ENCODE results near the gene TM9SF4. TPM values are rescaled to one million over a fixed set of nuclear protein-coding genes. Genes with fewer than 3 reads are reported as not detected.

The TM9SF4 gene
- polyA plus RNA-seq, 1 donor (not counting 4 experiments of a cell fraction or from before 2014, with no cell fraction given) = 49.4 TPM

DNA sequence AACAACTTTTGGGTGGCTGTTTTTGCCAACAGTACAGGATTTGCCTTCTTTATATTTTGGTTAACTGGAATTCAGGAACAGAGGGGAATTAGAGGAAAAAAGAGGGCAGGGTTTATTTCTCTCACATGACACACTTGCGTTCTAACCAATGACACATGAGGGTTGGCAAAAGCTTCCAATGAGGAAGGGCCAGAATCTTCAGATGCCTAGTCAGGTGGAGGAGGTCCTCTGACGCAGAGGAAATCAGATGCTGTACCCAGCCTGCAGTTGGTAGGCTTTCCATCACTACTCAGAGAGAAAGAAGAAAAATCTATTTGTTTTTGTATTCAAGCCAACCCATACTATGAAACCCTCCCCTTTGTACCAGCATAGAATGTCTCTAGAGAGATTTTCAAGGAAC lies 20.8 kb downstream of the TM9SF4 start:
- no peaks in the 10 kb centered on the region for H3K9me1 ChIP-seq (ENCODE audit: control insufficient read depth, extremely low read depth, insufficient read depth, low read length)
- H3K79me2 ChIP-seq (ENCODE audit: control insufficient read depth, insufficient read depth, low read length) = peaks cover 52% of the 10 kb centered on the region
- H3K4me2 ChIP-seq (ENCODE audit: control insufficient read depth, extremely low read depth, insufficient read depth, low read depth, low read length) = no peak overlapping the region
- dilution Hi-C loops (cut with MboI; ENCODE audit: extremely low pct_ligation_motif_present, low sequenced_read_pairs) = no loop called here
- no peak overlapping the region for H3K27ac ChIP-seq (ENCODE audit: control insufficient read depth, insufficient read depth, low read length)
- H3K9me3 ChIP-seq (ENCODE audit: control insufficient read depth, low read depth, low read length) = no peaks in the 10 kb centered on the region
- no peak for TF ChIP-seq EZH2 (IDR thresholded peaks at IDR 0.05; ENCODE audit: low read length)
- TF ChIP-seq, protein P1, sequence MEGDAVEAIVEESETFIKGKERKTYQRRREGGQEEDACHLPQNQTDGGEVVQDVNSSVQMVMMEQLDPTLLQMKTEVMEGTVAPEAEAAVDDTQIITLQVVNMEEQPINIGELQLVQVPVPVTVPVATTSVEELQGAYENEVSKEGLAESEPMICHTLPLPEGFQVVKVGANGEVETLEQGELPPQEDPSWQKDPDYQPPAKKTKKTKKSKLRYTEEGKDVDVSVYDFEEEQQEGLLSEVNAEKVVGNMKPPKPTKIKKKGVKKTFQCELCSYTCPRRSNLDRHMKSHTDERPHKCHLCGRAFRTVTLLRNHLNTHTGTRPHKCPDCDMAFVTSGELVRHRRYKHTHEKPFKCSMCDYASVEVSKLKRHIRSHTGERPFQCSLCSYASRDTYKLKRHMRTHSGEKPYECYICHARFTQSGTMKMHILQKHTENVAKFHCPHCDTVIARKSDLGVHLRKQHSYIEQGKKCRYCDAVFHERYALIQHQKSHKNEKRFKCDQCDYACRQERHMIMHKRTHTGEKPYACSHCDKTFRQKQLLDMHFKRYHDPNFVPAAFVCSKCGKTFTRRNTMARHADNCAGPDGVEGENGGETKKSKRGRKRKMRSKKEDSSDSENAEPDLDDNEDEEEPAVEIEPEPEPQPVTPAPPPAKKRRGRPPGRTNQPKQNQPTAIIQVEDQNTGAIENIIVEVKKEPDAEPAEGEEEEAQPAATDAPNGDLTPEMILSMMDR (optimal IDR thresholded peaks at IDR 0.05 in 1 of 3, IDR thresholded peaks at IDR 0.05 in 1 of 3, conservative IDR thresholded peaks at IDR 0.05 in 1 of 3; ENCODE audit: extremely low read depth in 1 of 3, insufficient read depth in 2 of 3, low read length in 3 of 3) = no peak
- H4K20me1 ChIP-seq (ENCODE audit: control insufficient read depth, extremely low read depth, insufficient read depth, low read length) = peaks cover 7% of the 10 kb centered on the region
- peaks cover 11 to 16% of the 10 kb centered on the region in 2 experiments for H3K36me3 ChIP-seq (ENCODE audit: control insufficient read depth in 2 of 2, extremely low read depth in 1 of 2, insufficient read depth in 2 of 2, low read length in 2 of 2)
- FAIRE-seq (no peak), DNase-seq (ENCODE audit: low read depth, low spot score) (no peak)
- H3K4me1 ChIP-seq (ENCODE audit: control insufficient read depth, extremely low read depth, insufficient read depth, low read length) = no peaks in the 10 kb centered on the region
- no peaks in the 10 kb centered on the region for H3K27me3 ChIP-seq (ENCODE audit: control insufficient read depth, extremely low read depth, insufficient read depth, low read length)
- H3K4me3 ChIP-seq (ENCODE audit: control insufficient read depth in 2 of 3, extremely low read depth in 1 of 3, insufficient read depth in 2 of 3, low read depth in 1 of 3, low read length in 3 of 3) = no peak overlapping the region
- no peak overlapping the region for H2AFZ ChIP-seq (ENCODE audit: control insufficient read depth, low read length)
- H3K9ac ChIP-seq (ENCODE audit: control insufficient read depth, extremely low read depth, insufficient read depth, low read length) = no peak overlapping the region

DNA sequence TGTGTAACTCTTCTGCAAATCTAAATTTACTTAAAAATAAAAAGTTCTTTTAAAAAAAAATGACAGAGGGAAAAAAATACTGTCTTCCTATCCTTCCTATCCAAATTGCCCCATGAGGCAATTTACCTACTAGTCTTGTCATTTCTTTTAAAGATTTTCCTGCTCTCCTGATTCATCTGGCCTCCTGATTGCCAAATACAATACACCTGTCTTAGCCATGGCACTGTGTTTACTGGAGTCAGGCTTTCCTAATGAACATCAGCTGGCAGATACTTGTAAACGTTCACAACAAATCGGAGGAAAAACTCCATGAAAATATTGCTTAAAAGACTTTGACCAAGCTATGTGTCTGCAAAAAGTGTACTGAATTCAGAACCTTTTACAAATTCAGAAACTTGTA lies 21.5 kb downstream of the TM9SF4 start:
- TF ChIP-seq, protein P1 (optimal IDR thresholded peaks at IDR 0.05 in 1 of 3, IDR thresholded peaks at IDR 0.05 in 1 of 3, conservative IDR thresholded peaks at IDR 0.05 in 1 of 3; ENCODE audit: extremely low read depth in 1 of 3, insufficient read depth in 2 of 3, low read length in 3 of 3) = no peak
- no peak for TF ChIP-seq EZH2 (IDR thresholded peaks at IDR 0.05; ENCODE audit: low read length)
- peaks cover 10 to 13% of the 10 kb centered on the region in 2 experiments for H3K36me3 ChIP-seq (ENCODE audit: control insufficient read depth in 2 of 2, extremely low read depth in 1 of 2, insufficient read depth in 2 of 2, low read length in 2 of 2)
- no peak overlapping the region for H2AFZ ChIP-seq (ENCODE audit: control insufficient read depth, low read length)
- H3K4me3 ChIP-seq (ENCODE audit: control insufficient read depth in 2 of 3, extremely low read depth in 1 of 3, insufficient read depth in 2 of 3, low read depth in 1 of 3, low read length in 3 of 3) = no peak overlapping the region
- no peaks in the 10 kb centered on the region for H3K9me3 ChIP-seq (ENCODE audit: control insufficient read depth, low read depth, low read length)
- peaks cover 48% of the 10 kb centered on the region for H3K79me2 ChIP-seq (ENCODE audit: control insufficient read depth, insufficient read depth, low read length)
- FAIRE-seq (no peak), DNase-seq (ENCODE audit: low read depth, low spot score) (no peak)
- H4K20me1 ChIP-seq (ENCODE audit: control insufficient read depth, extremely low read depth, insufficient read depth, low read length) = peaks cover 7% of the 10 kb centered on the region
- dilution Hi-C loops (cut with MboI; ENCODE audit: extremely low pct_ligation_motif_present, low sequenced_read_pairs) = no loop called here
- no peak overlapping the region for H3K9ac ChIP-seq (ENCODE audit: control insufficient read depth, extremely low read depth, insufficient read depth, low read length)
- no peak overlapping the region for H3K4me2 ChIP-seq (ENCODE audit: control insufficient read depth, extremely low read depth, insufficient read depth, low read depth, low read length)
- H3K4me1 ChIP-seq (ENCODE audit: control insufficient read depth, extremely low read depth, insufficient read depth, low read length) = no peaks in the 10 kb centered on the region
- H3K27me3 ChIP-seq (ENCODE audit: control insufficient read depth, extremely low read depth, insufficient read depth, low read length) = no peaks in the 10 kb centered on the region
- H3K27ac ChIP-seq (ENCODE audit: control insufficient read depth, insufficient read depth, low read length) = no peak overlapping the region
- no peaks in the 10 kb centered on the region for H3K9me1 ChIP-seq (ENCODE audit: control insufficient read depth, extremely low read depth, insufficient read depth, low read length)

Data from keratinocyte (primary cell).